SK-N-SH treated with all-trans-retinoic acid at 6 μM for 48 hours (cell line): Measurements from ENCODE around the gene CRTC3.

Source experiments
- ATAC-seq: fragments of 200-7000 bp; cut with Tn5 transposase; 3 replicates; pipeline ENCODE4 v1.9.1; 2020; ENCODE audit warnings: mild to moderate bottlenecking, moderate library complexity
- ARNTL ChIP-seq: fragments of 450-650 bp; formaldehyde crosslinking; IDR thresholded peaks from 2 replicates; pipeline ENCODE4 v1.5.0; 2020; ENCODE audit warnings: low read depth, mild to moderate bottlenecking, moderate library complexity, borderline replicate concordance
- CREB5 ChIP-seq: fragments of 250-450 bp; sonication (Bioruptor Pico); IDR thresholded peaks from 2 replicates; pipeline ENCODE4 v1.5.1; 2020; ENCODE audit warnings: low read depth, mild to moderate bottlenecking, moderate library complexity
- CSDC2 ChIP-seq: fragments of 250-450 bp; sonication (Bioruptor Pico); IDR thresholded peaks from 2 replicates; pipeline ENCODE4 v1.5.0; 2020; ENCODE audit warnings: mild to moderate bottlenecking, moderate library complexity
- CSRNP3 ChIP-seq: fragments of 250-450 bp; sonication (Bioruptor Pico); IDR thresholded peaks from 2 replicates; pipeline ENCODE4 v1.5.1; 2021; ENCODE audit warnings: mild to moderate bottlenecking, moderate library complexity
- ESRRG ChIP-seq: fragments of 250-450 bp; sonication (Bioruptor Pico); IDR thresholded peaks from 2 replicates; pipeline ENCODE4 v1.6.1; 2021; ENCODE audit warnings: mild to moderate bottlenecking
- ISL1 ChIP-seq: fragments of 250-450 bp; sonication (Bioruptor Pico); IDR thresholded peaks from 2 replicates; pipeline ENCODE4 v2.1.2; 2022; ENCODE audit warnings: mild to moderate bottlenecking, moderate library complexity
- OSR1 ChIP-seq: fragments of 250-450 bp; sonication (Bioruptor Pico); IDR thresholded peaks from 2 replicates; pipeline ENCODE4 v1.8.0; 2022; ENCODE audit warnings: moderate library complexity, mild to moderate bottlenecking, inconsistent platforms
- PATZ1 ChIP-seq: fragments of 250-450 bp; sonication (Bioruptor Pico); IDR thresholded peaks from 2 replicates; pipeline ENCODE4 v1.8.0; 2020; ENCODE audit warnings: mild to moderate bottlenecking, moderate library complexity, borderline replicate concordance
- PPARA ChIP-seq: fragments of 250-450 bp; sonication (Bioruptor Pico); IDR thresholded peaks from 2 replicates; pipeline ENCODE4 v1.5.0; 2020; ENCODE audit warnings: mild to moderate bottlenecking, borderline replicate concordance
- SNAI2 ChIP-seq: fragments of 250-450 bp; sonication (Bioruptor Pico); IDR thresholded peaks from 2 replicates; pipeline ENCODE4 v1.5.0; 2020; ENCODE audit warnings: mild to moderate bottlenecking, moderate library complexity
- TCF4 ChIP-seq: fragments of 250-450 bp; sonication (Bioruptor Pico); IDR thresholded peaks from 2 replicates; pipeline ENCODE4 v1.8.0; 2021; ENCODE audit warnings: mild to moderate bottlenecking, moderate library complexity, borderline replicate concordance
- TOX ChIP-seq: fragments of 250-450 bp; sonication (Bioruptor Pico); IDR thresholded peaks from 2 replicates; pipeline ENCODE4 v1.8.0; 2021; ENCODE audit warnings: mild to moderate bottlenecking, moderate library complexity, borderline replicate concordance
- ZC3H10 ChIP-seq: fragments of 250-450 bp; sonication (Bioruptor Pico); IDR thresholded peaks from 2 replicates; pipeline ENCODE4 v1.5.1; 2021; ENCODE audit warnings: mild to moderate bottlenecking, moderate library complexity
- ZFP3 ChIP-seq: fragments of 250-450 bp; sonication (Bioruptor Pico); IDR thresholded peaks from 2 replicates; pipeline ENCODE4 v1.5.0; 2020; ENCODE audit warnings: mild to moderate bottlenecking, moderate library complexity
- ZFP30 ChIP-seq: fragments of 450-650 bp; formaldehyde crosslinking; IDR thresholded peaks from 2 replicates; pipeline ENCODE4 v1.5.0; 2022; ENCODE audit warnings: mild to moderate bottlenecking, moderate library complexity
- ZNF565 ChIP-seq: fragments of 450-650 bp; formaldehyde crosslinking; conservative IDR thresholded peaks from 2 replicates; pipeline ENCODE4 v1.5.0; 2020; ENCODE audit warnings: low read depth, mild to moderate bottlenecking, moderate library complexity
- ZNF70 ChIP-seq: fragments of 450-650 bp; formaldehyde crosslinking; IDR thresholded peaks from 2 replicates; pipeline ENCODE4 v1.5.0; 2020; ENCODE audit warnings: mild to moderate bottlenecking, moderate library complexity
- ZNF8 ChIP-seq: fragments of 450-650 bp; formaldehyde crosslinking; IDR thresholded peaks from 2 replicates; pipeline ENCODE4 v1.5.0; 2020; ENCODE audit warnings: mild to moderate bottlenecking, moderate library complexity
- TF ChIP-seq, protein P1 (sequence below): fragments of 250-450 bp; sonication (Bioruptor Pico); IDR thresholded peaks from 2 replicates; pipeline ENCODE4 v1.8.0; 2021; ENCODE audit warnings: low read depth, mild to moderate bottlenecking, moderate library complexity, borderline replicate concordance
- TF ChIP-seq, protein P2 (sequence below): fragments of 250-450 bp; sonication (Bioruptor Pico); IDR thresholded peaks from 2 replicates; pipeline ENCODE4 v1.5.0; 2020; ENCODE audit warnings: mild to moderate bottlenecking, moderate library complexity

CRTC3 gene

DNA sequence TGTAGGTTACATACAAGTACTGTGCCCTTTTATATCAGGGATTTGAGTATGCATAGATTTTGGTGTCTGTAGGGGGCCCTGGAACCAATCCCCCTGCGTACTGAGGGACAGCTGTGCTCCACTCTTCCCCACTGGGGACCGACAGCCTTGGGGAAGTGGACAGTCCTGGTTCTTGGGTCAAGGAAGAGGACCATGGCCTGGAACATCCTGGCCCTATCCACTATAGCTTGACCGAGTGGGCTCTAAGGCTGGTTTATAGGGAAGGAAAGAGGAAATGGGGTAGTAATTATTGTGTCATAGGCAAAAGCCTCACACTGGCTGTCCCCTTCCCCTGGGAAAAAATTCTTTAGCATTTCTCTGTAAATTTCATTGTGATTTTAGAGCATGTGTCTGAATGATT is 49.5 kb downstream of the CRTC3 start:
- no peak for ATAC-seq
- no peak for TF ChIP-seq TCF4 (CRISPR knock-in tag)
- no peak for TF ChIP-seq ZNF8 (CRISPR knock-in tag)
- TF ChIP-seq ARNTL, result no peak
- no peak for TF ChIP-seq OSR1
- TF ChIP-seq ZFP30 (CRISPR knock-in tag), result no peak

GRCh38 chr15:90580099-90580498 is 50.4 kb downstream of the CRTC3 start:
- no peak for ATAC-seq
- TF ChIP-seq TOX (CRISPR knock-in tag) (no peak), ZNF8 (CRISPR knock-in tag) (no peak), ARNTL (no peak), ZC3H10 (CRISPR knock-in tag) (no peak), ESRRG (CRISPR knock-in tag) (no peak), ZFP30 (CRISPR knock-in tag) (no peak), OSR1 (no peak), CSRNP3 (CRISPR knock-in tag) (no peak), CSDC2 (CRISPR knock-in tag) (no peak), ZFP3 (CRISPR knock-in tag) (no peak), PATZ1 (CRISPR knock-in tag) (no peak), PPARA (CRISPR knock-in tag) (no peak)
- TF ChIP-seq, protein P1, sequence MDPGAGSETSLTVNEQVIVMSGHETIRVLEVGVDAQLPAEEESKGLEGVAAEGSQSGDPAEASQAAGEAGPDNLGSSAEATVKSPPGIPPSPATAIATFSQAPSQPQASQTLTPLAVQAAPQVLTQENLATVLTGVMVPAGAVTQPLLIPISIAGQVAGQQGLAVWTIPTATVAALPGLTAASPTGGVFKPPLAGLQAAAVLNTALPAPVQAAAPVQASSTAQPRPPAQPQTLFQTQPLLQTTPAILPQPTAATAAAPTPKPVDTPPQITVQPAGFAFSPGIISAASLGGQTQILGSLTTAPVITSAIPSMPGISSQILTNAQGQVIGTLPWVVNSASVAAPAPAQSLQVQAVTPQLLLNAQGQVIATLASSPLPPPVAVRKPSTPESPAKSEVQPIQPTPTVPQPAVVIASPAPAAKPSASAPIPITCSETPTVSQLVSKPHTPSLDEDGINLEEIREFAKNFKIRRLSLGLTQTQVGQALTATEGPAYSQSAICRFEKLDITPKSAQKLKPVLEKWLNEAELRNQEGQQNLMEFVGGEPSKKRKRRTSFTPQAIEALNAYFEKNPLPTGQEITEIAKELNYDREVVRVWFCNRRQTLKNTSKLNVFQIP (CRISPR knock-in tag), result no peak

DNA sequence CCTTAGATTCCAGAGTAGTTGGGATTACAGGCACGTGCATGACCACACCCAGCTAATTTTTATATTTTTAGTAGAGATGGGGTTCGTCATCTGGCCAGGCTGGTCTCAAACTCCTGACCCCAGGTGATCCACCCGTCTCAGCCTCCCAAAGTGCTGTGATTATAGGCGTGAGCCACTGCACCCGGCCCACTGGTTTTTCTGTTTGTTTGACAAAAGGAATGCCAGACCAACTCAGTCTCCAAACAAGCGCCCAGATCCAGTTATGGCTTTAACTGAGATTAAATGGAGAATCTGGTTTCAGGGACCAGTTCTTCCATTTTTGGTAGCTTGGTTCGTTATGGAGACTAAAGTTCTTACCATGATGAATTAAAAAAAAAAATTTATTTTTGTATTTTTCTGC is 50.8 kb downstream of the CRTC3 start:
- no peak for ATAC-seq
- TF ChIP-seq ZNF70 (no peak), OSR1 (no peak)
- TF ChIP-seq, all 23 proteins: peak for 0

- TF ChIP-seq CREB5 (no peak), ZNF8 (CRISPR knock-in tag) (no peak), ZFP30 (CRISPR knock-in tag) (no peak), ZFP3 (CRISPR knock-in tag) (no peak), ZNF70 (no peak), CSRNP3 (CRISPR knock-in tag) (no peak), PATZ1 (CRISPR knock-in tag) (no peak), ISL1 (no peak), SNAI2 (CRISPR knock-in tag) (no peak), ESRRG (CRISPR knock-in tag) (no peak), ARNTL (no peak), ZNF565 (CRISPR knock-in tag) (no peak), CSDC2 (CRISPR knock-in tag) (no peak), PPARA (CRISPR knock-in tag) (no peak)
- TF ChIP-seq, protein P2, sequence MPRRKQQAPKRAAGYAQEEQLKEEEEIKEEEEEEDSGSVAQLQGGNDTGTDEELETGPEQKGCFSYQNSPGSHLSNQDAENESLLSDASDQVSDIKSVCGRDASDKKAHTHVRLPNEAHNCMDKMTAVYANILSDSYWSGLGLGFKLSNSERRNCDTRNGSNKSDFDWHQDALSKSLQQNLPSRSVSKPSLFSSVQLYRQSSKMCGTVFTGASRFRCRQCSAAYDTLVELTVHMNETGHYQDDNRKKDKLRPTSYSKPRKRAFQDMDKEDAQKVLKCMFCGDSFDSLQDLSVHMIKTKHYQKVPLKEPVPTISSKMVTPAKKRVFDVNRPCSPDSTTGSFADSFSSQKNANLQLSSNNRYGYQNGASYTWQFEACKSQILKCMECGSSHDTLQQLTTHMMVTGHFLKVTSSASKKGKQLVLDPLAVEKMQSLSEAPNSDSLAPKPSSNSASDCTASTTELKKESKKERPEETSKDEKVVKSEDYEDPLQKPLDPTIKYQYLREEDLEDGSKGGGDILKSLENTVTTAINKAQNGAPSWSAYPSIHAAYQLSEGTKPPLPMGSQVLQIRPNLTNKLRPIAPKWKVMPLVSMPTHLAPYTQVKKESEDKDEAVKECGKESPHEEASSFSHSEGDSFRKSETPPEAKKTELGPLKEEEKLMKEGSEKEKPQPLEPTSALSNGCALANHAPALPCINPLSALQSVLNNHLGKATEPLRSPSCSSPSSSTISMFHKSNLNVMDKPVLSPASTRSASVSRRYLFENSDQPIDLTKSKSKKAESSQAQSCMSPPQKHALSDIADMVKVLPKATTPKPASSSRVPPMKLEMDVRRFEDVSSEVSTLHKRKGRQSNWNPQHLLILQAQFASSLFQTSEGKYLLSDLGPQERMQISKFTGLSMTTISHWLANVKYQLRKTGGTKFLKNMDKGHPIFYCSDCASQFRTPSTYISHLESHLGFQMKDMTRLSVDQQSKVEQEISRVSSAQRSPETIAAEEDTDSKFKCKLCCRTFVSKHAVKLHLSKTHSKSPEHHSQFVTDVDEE, result no peak
- no peak for ATAC-seq
Measured at GRCh38 chr15:90580946-90581345, 51.2 kb downstream of the CRTC3 start.
